A673 (cell line): ENCODE results near the gene STS.

Source experiments
- EZH2 ChIP-seq: fragments of 200-600 bp; sonication (generic); IDR thresholded peaks from 2 replicates; pipeline ENCODE4 v1.6.1; 2017; ENCODE audit warnings: borderline replicate concordance, low read depth, mild to moderate bottlenecking, mixed read lengths, antibody characterized with exemption, low read length; ENCODE audit not compliant: poor library complexity, severe bottlenecking
- TF ChIP-seq, protein P1 (sequence below): fragments of 300-800, 200-600 bp; sonication (generic); conservative IDR thresholded peaks from 2 replicates; pipeline ENCODE4 v1.5.1; 2017; ENCODE audit warnings: low read depth, mild to moderate bottlenecking, antibody characterized with exemption, low read length, moderate library complexity, mixed read lengths

GRCh38 chrX:7131621-7132020, 15.9 kb upstream of the STS start:
- no peak for TF ChIP-seq EZH2
- TF ChIP-seq, protein P1, sequence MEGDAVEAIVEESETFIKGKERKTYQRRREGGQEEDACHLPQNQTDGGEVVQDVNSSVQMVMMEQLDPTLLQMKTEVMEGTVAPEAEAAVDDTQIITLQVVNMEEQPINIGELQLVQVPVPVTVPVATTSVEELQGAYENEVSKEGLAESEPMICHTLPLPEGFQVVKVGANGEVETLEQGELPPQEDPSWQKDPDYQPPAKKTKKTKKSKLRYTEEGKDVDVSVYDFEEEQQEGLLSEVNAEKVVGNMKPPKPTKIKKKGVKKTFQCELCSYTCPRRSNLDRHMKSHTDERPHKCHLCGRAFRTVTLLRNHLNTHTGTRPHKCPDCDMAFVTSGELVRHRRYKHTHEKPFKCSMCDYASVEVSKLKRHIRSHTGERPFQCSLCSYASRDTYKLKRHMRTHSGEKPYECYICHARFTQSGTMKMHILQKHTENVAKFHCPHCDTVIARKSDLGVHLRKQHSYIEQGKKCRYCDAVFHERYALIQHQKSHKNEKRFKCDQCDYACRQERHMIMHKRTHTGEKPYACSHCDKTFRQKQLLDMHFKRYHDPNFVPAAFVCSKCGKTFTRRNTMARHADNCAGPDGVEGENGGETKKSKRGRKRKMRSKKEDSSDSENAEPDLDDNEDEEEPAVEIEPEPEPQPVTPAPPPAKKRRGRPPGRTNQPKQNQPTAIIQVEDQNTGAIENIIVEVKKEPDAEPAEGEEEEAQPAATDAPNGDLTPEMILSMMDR, result no peak
